ENCODE measurements around the gene RIPPLY3. TPM values are rescaled to one million over a fixed set of nuclear protein-coding genes. Genes with fewer than 3 reads are reported as not detected.

Gene RIPPLY3
- total RNA-seq, 1 donor from 2014 or later, result 0.44 TPM

- H3K4me3 ChIP-seq, result peak overlapping the region; percentile 59
- TF ChIP-seq CTCF (IDR thresholded peaks at IDR 0.05), result no peak
- no peak overlapping the region for H3K27ac ChIP-seq
- peak; percentile 67 for DNase-seq
- peaks cover 27% of the 10 kb centered on the region for H3K4me1 ChIP-seq
- no peaks in the 10 kb centered on the region for H3K36me3 ChIP-seq
- intact Hi-C loops (cut with DNase I), result no loop called here
- H3K27me3 ChIP-seq (ENCODE audit: low read depth), result no peaks in the 10 kb centered on the region
- ATAC-seq, result peak; percentile 86 to 89
- no peaks in the 10 kb centered on the region for H3K9me3 ChIP-seq
Measured at GRCh38 chr21:36980280-36981048, 26.0 kb upstream of the RIPPLY3 start.

GRCh38 chr21:36981049-36981391 is 25.5 kb upstream of the RIPPLY3 start:
- DNase-seq, result no peak

GRCh38 chr21:36981977-36982700 is 24.4 kb upstream of the RIPPLY3 start:
- DNase-seq (no peak), ATAC-seq (no peak)
- Histone ChIP-seq H3K9me3 (no peaks in the 10 kb centered on the region), H3K36me3 (no peaks in the 10 kb centered on the region), H3K27me3 (ENCODE audit: low read depth) (no peaks in the 10 kb centered on the region), H3K4me1 (peaks cover 20% of the 10 kb centered on the region), H3K4me3 (no peak overlapping the region), H3K27ac (no peak overlapping the region)
- intact Hi-C loops (cut with DNase I), result no loop called here
- no peak for TF ChIP-seq CTCF (IDR thresholded peaks at IDR 0.05)

More at GRCh38 chr21:36981049-36981391, 25.5 kb upstream of the RIPPLY3 start:
- H3K36me3 ChIP-seq, result no peaks in the 10 kb centered on the region
- no peak overlapping the region for H3K27ac ChIP-seq
- no peak for TF ChIP-seq CTCF (IDR thresholded peaks at IDR 0.05)
- H3K4me1 ChIP-seq, result peaks cover 27% of the 10 kb centered on the region
- intact Hi-C loops (cut with DNase I), result no loop called here
- ATAC-seq, result no peak
- H3K4me3 ChIP-seq, result peak overlapping the region; percentile 59
- H3K27me3 ChIP-seq (ENCODE audit: low read depth), result no peaks in the 10 kb centered on the region
- H3K9me3 ChIP-seq, result no peaks in the 10 kb centered on the region

GRCh38 chr21:36985751-36986594 is 20.5 kb upstream of the RIPPLY3 start:
- Histone ChIP-seq H3K9me3 (no peaks in the 10 kb centered on the region), H3K4me3 (no peak overlapping the region), H3K27ac (no peak overlapping the region), H3K4me1 (peaks cover under 1% of the 10 kb centered on the region), H3K36me3 (no peaks in the 10 kb centered on the region), H3K27me3 (ENCODE audit: low read depth) (no peaks in the 10 kb centered on the region)
- intact Hi-C loops (cut with DNase I), result no loop called here
- DNase-seq (no peak), ATAC-seq (no peak)
- TF ChIP-seq CTCF (IDR thresholded peaks at IDR 0.05), result no peak

- no peak for TF ChIP-seq CTCF (IDR thresholded peaks at IDR 0.05)
- Histone ChIP-seq H3K27me3 (ENCODE audit: low read depth) (no peaks in the 10 kb centered on the region), H3K36me3 (no peaks in the 10 kb centered on the region), H3K4me3 (no peak overlapping the region), H3K9me3 (no peaks in the 10 kb centered on the region), H3K4me1 (no peaks in the 10 kb centered on the region), H3K27ac (no peak overlapping the region)
- ATAC-seq, result no peak
- no peak for DNase-seq
- intact Hi-C loops (cut with DNase I), result no loop called here
Measured at GRCh38 chr21:36987845-36988244, 18.7 kb upstream of the RIPPLY3 start.

Measured in lower lobe of right lung (tissue), 2 donors.